Measurements from ENCODE around the gene FBXW12.

DNA sequence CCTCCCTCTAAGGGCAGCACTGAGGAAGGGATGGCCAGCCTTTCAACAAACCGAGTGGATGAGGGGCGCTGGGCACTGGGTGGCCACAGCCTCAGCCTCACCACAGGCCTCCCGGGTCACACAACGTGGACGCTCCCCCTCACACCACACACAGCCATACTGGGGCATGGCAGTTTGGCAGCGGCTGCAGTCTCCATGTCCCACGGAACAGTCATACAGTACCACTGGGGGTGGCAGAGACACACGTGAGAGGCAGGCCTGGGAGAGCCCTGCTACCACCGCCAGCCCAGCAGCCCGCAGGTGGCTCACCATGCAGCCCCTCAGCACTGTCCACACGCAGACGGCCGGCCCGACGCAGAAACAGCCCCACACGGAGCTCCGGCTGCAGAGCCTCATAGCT lies 46.1 kb downstream of the FBXW12 start:
- TF ChIP-seq POLR2A (IDR thresholded peaks at IDR 0.05) (no peak), CTCF (IDR thresholded peaks at IDR 0.05) (no peak), POLR2AphosphoS5 (IDR thresholded peaks at IDR 0.05; ENCODE audit: insufficient read depth in 1 of 2, low read depth in 1 of 2) (no peak)
